A673 (cell line): Measurements from ENCODE around the gene TDP1. TPM values are rescaled to one million over a fixed set of nuclear protein-coding genes. Genes with fewer than 3 reads are reported as not detected.

Experiments used
- BruUV-seq: library from RNA; stranded (reverse); fragments of 400-500 nt; replicated peaks from 2 replicates; lab custom pipeline; 2021; lab: Mats Ljungman, UMichigan
- CTCF ChIA-PET: fragments of 300-600 bp; sonication (Branson Sonifier 250); formaldehyde crosslinking; loops from one replicate; lab custom pipeline; 2022; ENCODE audit warnings: antibody characterized with exemption; lab: Charles Lee
- POLR2A ChIA-PET: fragments of 300-600 bp; sonication (Branson Sonifier 250); formaldehyde crosslinking; loops from one replicate; lab custom pipeline; 2022; ENCODE audit warnings: antibody characterized with exemption; ENCODE audit not compliant: low non-redundant PET; lab: Charles Lee
- DNase-seq: peaks from one replicate; pipeline ENCODE4 v3.0.0-alpha.2; 2015; ENCODE audit warnings: low spot score
- H3K27ac ChIP-seq: fragments of 200-600 bp; sonication (generic); 2 replicates; pipeline ENCODE4 v1.5.1; 2016; ENCODE audit warnings: mixed run types, low read depth, mild to moderate bottlenecking, mixed read lengths, antibody characterized with exemption, low read length; ENCODE audit not compliant: poor library complexity, severe bottlenecking
- H3K27me3 ChIP-seq: fragments of 200-600 bp; sonication (generic); replicated peaks from 2 replicates; pipeline ENCODE4 v1.6.1; 2017; ENCODE audit warnings: mixed run types, low read depth, mild to moderate bottlenecking, mixed read lengths, antibody characterized with exemption, low read length; ENCODE audit not compliant: insufficient read depth, poor library complexity
- H3K36me3 ChIP-seq: fragments of 200-600 bp; sonication (generic); 2 replicates; pipeline ENCODE4 v1.6.1; 2016; ENCODE audit warnings: mixed run types, mild to moderate bottlenecking, mixed read lengths, antibody characterized with exemption, low read length; ENCODE audit not compliant: insufficient read depth, poor library complexity, severe bottlenecking
- H3K4me1 ChIP-seq: fragments of 200-600 bp; sonication (generic); 2 replicates; pipeline ENCODE4 v1.6.1; 2017; ENCODE audit warnings: mixed run types, mild to moderate bottlenecking, mixed read lengths, antibody characterized with exemption, low read length; ENCODE audit not compliant: insufficient read depth, poor library complexity, severe bottlenecking
- H3K4me3 ChIP-seq: fragments of 200-600 bp; sonication (generic); 2 replicates; pipeline ENCODE4 v1.5.1; 2016; ENCODE audit warnings: low read depth, mixed run types, mild to moderate bottlenecking, mixed read lengths, low read length; ENCODE audit not compliant: poor library complexity, severe bottlenecking
- H3K9me3 ChIP-seq: fragments of 200-600 bp; sonication (generic); 2 replicates; pipeline ENCODE4 v1.6.1; 2016; ENCODE audit warnings: mixed run types, low read depth, mild to moderate bottlenecking, mixed read lengths, antibody characterized with exemption, low read length; ENCODE audit not compliant: poor library complexity, severe bottlenecking
- EZH2 ChIP-seq: fragments of 200-600 bp; sonication (generic); IDR thresholded peaks from 2 replicates; pipeline ENCODE4 v1.6.1; 2017; ENCODE audit warnings: borderline replicate concordance, low read depth, mild to moderate bottlenecking, mixed read lengths, antibody characterized with exemption, low read length; ENCODE audit not compliant: poor library complexity, severe bottlenecking
- intact Hi-C: fragments of 100-400 bp; cut with micrococcal nuclease; formaldehyde crosslinking; loops from one replicate; pipeline ENCODE4 v1.10.0; 2022; ENCODE audit not compliant: unreplicated experiment
- total RNA-seq: library from RNA; stranded (reverse); gene quantifications from 2 replicates; pipeline ENCODE4 v1.2.3, GENCODE V29; 2021
- TF ChIP-seq, protein P1 (sequence below): fragments of 300-800, 200-600 bp; sonication (generic); conservative IDR thresholded peaks from 2 replicates; pipeline ENCODE4 v1.5.1; 2017; ENCODE audit warnings: low read depth, mild to moderate bottlenecking, antibody characterized with exemption, low read length, moderate library complexity, mixed read lengths

Gene TDP1
- total RNA-seq, 1 experiment from 2014 or later: 45.6 TPM

DNA sequence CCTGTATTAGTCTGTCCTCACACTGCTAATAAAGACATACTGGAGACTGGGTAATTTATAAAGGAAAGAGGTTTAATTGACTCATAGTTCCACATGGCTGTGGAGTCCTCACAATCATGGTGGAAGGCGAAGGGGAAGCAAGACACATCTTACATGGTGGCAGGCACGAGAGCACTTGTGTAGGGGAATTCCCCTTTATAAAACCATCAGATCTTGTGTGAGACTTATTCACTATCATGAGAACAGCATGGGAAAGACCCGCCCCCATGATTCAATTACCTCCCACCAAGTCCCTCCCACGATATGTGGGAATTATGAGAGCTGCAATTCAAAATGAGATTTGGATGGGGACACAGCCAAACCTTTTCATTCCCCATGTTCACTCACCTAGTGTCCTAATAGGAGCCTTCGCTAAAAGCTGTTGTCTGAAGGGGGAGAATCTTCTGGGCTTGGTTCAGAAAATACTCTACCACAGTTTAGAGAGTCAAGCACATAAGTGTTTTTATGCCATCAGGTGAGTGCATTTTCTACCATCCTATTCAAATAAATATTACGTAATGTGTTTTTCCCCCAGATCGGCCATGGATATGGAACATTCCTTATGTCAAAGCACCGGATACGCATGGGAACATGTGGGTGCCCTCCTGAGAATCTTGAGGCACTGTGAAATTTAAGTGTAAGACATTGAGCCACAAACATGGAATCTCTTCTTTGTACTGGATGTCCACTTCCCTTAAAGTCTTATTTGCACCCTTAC lies 86.9 kb downstream of the TDP1 start:
- DNase-seq: no peak
- Histone ChIP-seq H3K4me3 (no peak overlapping the region), H3K27me3 (no peaks in the 10 kb centered on the region), H3K27ac (no peak overlapping the region), H3K9me3 (no peaks in the 10 kb centered on the region), H3K4me1 (no peaks in the 10 kb centered on the region), H3K36me3 (peaks cover 13% of the 10 kb centered on the region)
- BruUV-seq: no TSS peak
- intact Hi-C loops: no loop called here
- POLR2A ChIA-PET: no interaction called here
- TF ChIP-seq, protein P1, sequence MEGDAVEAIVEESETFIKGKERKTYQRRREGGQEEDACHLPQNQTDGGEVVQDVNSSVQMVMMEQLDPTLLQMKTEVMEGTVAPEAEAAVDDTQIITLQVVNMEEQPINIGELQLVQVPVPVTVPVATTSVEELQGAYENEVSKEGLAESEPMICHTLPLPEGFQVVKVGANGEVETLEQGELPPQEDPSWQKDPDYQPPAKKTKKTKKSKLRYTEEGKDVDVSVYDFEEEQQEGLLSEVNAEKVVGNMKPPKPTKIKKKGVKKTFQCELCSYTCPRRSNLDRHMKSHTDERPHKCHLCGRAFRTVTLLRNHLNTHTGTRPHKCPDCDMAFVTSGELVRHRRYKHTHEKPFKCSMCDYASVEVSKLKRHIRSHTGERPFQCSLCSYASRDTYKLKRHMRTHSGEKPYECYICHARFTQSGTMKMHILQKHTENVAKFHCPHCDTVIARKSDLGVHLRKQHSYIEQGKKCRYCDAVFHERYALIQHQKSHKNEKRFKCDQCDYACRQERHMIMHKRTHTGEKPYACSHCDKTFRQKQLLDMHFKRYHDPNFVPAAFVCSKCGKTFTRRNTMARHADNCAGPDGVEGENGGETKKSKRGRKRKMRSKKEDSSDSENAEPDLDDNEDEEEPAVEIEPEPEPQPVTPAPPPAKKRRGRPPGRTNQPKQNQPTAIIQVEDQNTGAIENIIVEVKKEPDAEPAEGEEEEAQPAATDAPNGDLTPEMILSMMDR: no peak
- no peak for TF ChIP-seq EZH2
- CTCF ChIA-PET: no interaction called here

DNA sequence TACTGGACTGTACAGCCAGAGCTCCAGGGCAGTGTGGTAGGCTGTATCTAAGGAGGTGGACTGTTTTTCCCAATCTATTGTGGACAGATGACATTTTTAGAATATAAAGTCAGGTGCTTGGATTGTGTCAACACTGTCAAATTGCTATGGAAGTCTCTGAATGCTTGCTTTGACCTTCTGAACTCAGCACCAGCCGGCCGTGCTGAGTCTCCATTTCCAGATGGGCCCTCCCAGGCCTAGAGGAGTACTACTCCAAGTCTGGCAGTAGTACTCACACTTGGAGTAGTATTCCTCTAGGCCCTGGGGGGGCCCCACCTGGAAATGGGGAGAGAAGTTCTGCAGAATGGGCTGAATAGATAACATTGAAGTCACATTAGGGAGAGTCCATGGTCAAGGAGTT lies 89.9 kb downstream of the TDP1 start:
- H3K4me1 ChIP-seq: no peaks in the 10 kb centered on the region
- ChIA-PET CTCF (no interaction called here), POLR2A (no interaction called here)
- DNase-seq: no peak
- intact Hi-C loops: no loop called here
- H3K4me3 ChIP-seq: no peak overlapping the region
- peaks cover 10% of the 10 kb centered on the region for H3K36me3 ChIP-seq
- BruUV-seq: no TSS peak
- TF ChIP-seq, protein P1: no peak
- no peak for TF ChIP-seq EZH2
- H3K27me3 ChIP-seq: no peaks in the 10 kb centered on the region
- no peak overlapping the region for H3K27ac ChIP-seq
- H3K9me3 ChIP-seq: no peaks in the 10 kb centered on the region

DNA sequence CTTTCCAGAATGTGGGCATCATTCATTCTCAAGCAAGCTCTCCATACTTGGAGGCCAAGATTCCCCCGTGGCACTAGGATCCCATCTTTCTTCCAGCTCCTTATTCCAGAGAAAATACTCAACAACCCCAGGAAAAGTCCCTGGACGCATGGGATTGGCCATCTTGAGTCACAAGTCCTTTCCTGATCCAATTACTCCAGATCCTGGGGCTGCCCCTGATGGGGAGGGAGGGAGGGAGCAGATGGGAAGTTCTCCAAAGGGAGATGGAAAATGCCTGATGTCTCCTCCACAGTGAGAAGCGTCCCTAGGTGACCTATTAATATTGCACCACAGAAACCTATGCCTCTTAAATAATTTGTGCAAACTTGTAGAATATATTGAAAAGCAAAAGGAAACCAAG lies 93.7 kb downstream of the TDP1 start:
- no peak for DNase-seq
- Histone ChIP-seq H3K27ac (no peak overlapping the region), H3K36me3 (no peaks in the 10 kb centered on the region), H3K4me1 (no peaks in the 10 kb centered on the region), H3K9me3 (no peaks in the 10 kb centered on the region), H3K4me3 (no peak overlapping the region), H3K27me3 (no peaks in the 10 kb centered on the region)
- intact Hi-C loops: no loop called here
- ChIA-PET CTCF (no interaction called here), POLR2A (no interaction called here)
- no peak for TF ChIP-seq EZH2
- TF ChIP-seq, protein P1: no peak
- no TSS peak for BruUV-seq
